Stomach (tissue), 4 donors: ENCODE data around the gene SCNN1B.

ENCODE experiments used
- CTCF ChIP-seq, 7 experiments: fragments of 450-650 bp in 4 of 7; fragments of 200-600 bp in 3 of 7; sonication (generic) in 3 of 7; IDR thresholded peaks; one replicate each; pipeline ENCODE4 v1.5.1; 2016 to 2019; ENCODE audit warnings: antibody characterized with exemption in 7 of 7, control low read depth in 2 of 7, mild to moderate bottlenecking in 1 of 7
- EP300 ChIP-seq: sonication (generic); formaldehyde crosslinking; IDR thresholded peaks from one replicate; pipeline ENCODE4 v1.6.1; 2017; ENCODE audit warnings: antibody characterized with exemption

GRCh38 chr16:23278031-23278430, 24.1 kb upstream of the SCNN1B start:
- TF ChIP-seq CTCF (IDR thresholded peaks at IDR 0.05): no peak
- TF ChIP-seq EP300: no peak
